ENCODE results near the gene ACOXL. TPM values are rescaled to one million over a fixed set of nuclear protein-coding genes. Genes with fewer than 3 reads are reported as not detected.

The ACOXL gene
- total and polyA plus RNA-seq, 2 experiments from 2014 or later, result not detected

DNA sequence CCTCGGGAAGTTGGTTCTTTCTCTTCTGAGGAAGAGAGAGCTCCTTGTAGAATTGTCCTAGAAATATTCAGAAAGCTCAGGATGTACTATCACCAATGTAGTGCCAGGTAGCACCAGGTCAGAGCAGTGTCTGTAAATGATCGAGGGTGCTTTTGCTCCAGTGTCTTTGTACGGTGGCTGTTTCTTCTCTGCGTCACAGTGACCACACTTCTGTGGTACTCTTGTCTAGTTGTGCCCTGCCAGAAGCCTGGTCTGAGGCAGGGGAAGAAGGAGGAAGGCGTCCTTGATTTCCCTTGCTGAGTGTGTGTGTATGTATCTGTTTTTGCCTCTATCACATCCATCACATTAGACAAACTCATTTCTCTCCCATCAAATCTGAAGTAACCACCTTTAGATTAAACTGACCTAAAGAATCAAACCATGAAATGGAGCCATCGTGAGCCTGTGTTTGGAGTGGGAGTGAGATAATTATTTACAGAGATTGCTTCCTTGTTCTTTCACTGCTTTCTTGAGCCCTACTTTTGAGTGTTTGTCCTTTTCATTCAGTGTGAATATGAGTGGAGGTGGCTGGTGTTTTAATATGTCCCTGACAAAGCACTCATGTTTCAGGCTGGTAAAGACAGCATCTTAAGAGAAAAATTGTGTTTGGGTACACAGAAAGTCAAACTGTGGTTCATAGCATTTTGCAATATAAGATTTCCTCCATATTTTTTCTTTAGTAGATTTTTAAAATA, 97.2 kb downstream of the ACOXL start:
- in situ Hi-C loops (cut with MboI), result no loop called here
- H3K36me3 ChIP-seq (ENCODE audit: low read depth), result no peaks in the 10 kb centered on the region
- no peak overlapping the region for H2AFZ ChIP-seq
- no peaks in the 10 kb centered on the region for H3K4me1 ChIP-seq (ENCODE audit: insufficient read depth)
- no peaks in the 10 kb centered on the region for H3K9me3 ChIP-seq (ENCODE audit: low read depth)
- no peak overlapping the region for H3K27ac ChIP-seq
- WGBS, 2 experiments (ENCODE audit: low coverage in 1 of 2, low lambda C conversion rate in 2 of 2, missing lambda C conversion rate in 2 of 2), result 66 to 68% methylated on average over 6 of the region's 6 CpGs
- no peak overlapping the region for H3K4me2 ChIP-seq (ENCODE audit: unreplicated experiment)
- no peaks in the 10 kb centered on the region for H3F3A ChIP-seq (ENCODE audit: insufficient read depth)
- DNase-seq, result no peak
- no peaks in the 10 kb centered on the region for H3K9me2 ChIP-seq (ENCODE audit: insufficient read depth)
- no peak overlapping the region for H3K9ac ChIP-seq
- no peaks in the 10 kb centered on the region for H4K20me1 ChIP-seq (ENCODE audit: insufficient read depth)
- H3K4me3 ChIP-seq, result no peak overlapping the region
- H3K27me3 ChIP-seq (replicated peaks; ENCODE audit: insufficient read depth), result peaks cover 23% of the 10 kb centered on the region; the same call in 1 of the 2 replicates
- no peaks in the 10 kb centered on the region for H3K79me2 ChIP-seq (ENCODE audit: insufficient read depth)
- TF ChIP-seq EZH2 (IDR thresholded peaks at IDR 0.05; ENCODE audit: insufficient read depth, poor library complexity, severe bottlenecking) (no peak), EZH2phosphoT487 (IDR thresholded peaks at IDR 0.05; ENCODE audit: insufficient read depth, low read depth) (no peak)

DNA sequence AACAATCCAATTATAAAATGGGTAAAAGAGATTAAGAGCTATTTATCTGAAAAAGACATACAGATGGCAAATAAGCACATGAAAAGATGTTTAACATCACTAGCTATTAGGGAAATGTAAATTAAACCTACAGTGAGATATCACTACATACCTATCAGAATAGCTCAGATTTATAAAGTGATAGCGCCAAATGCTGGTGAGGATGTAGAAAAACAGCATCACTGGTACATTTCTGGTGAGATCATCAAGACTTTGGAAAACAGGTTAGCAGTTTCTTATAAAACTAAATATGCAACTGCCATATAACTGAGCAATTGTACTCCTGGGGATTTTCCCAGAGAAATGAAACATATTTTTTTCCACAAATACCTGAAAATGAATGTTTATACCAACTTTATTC, 100.4 kb downstream of the ACOXL start:
- Histone ChIP-seq H2AFZ (no peak overlapping the region), H3K4me2 (ENCODE audit: unreplicated experiment) (no peak overlapping the region), H3K9ac (no peak overlapping the region), H3K9me2 (ENCODE audit: insufficient read depth) (no peaks in the 10 kb centered on the region), H3K36me3 (ENCODE audit: low read depth) (no peaks in the 10 kb centered on the region), H3K9me3 (ENCODE audit: low read depth) (no peaks in the 10 kb centered on the region), H3K4me3 (no peak overlapping the region), H3K79me2 (ENCODE audit: insufficient read depth) (no peaks in the 10 kb centered on the region), H3F3A (ENCODE audit: insufficient read depth) (no peaks in the 10 kb centered on the region), H4K20me1 (ENCODE audit: insufficient read depth) (no peaks in the 10 kb centered on the region), H3K4me1 (ENCODE audit: insufficient read depth) (no peaks in the 10 kb centered on the region), H3K27ac (no peak overlapping the region), H3K27me3 (replicated peaks; ENCODE audit: insufficient read depth) (peaks cover 23% of the 10 kb centered on the region)
- DNase-seq, result no peak
- 40 to 47% methylated on average over 1 of the region's 1 CpG for WGBS, 2 experiments (ENCODE audit: low coverage in 1 of 2, low lambda C conversion rate in 2 of 2, missing lambda C conversion rate in 2 of 2)
- TF ChIP-seq EZH2 (IDR thresholded peaks at IDR 0.05; ENCODE audit: insufficient read depth, poor library complexity, severe bottlenecking) (no peak), EZH2phosphoT487 (IDR thresholded peaks at IDR 0.05; ENCODE audit: insufficient read depth, low read depth) (no peak)
- in situ Hi-C loops (cut with MboI), result no loop called here

- H3K9me2 ChIP-seq (ENCODE audit: insufficient read depth), result no peaks in the 10 kb centered on the region
- H3K4me2 ChIP-seq (ENCODE audit: unreplicated experiment), result no peak overlapping the region
- H3K9me3 ChIP-seq (ENCODE audit: low read depth), result no peaks in the 10 kb centered on the region
- H3K4me3 ChIP-seq, result no peak overlapping the region
- no peaks in the 10 kb centered on the region for H3K36me3 ChIP-seq (ENCODE audit: low read depth)
- 48 to 50% methylated on average over 7 of the region's 7 CpGs for WGBS, 2 experiments (ENCODE audit: low coverage in 1 of 2, low lambda C conversion rate in 2 of 2, missing lambda C conversion rate in 2 of 2)
- H4K20me1 ChIP-seq (ENCODE audit: insufficient read depth), result no peaks in the 10 kb centered on the region
- H3K79me2 ChIP-seq (ENCODE audit: insufficient read depth), result no peaks in the 10 kb centered on the region
- no peak for TF ChIP-seq EZH2phosphoT487 (IDR thresholded peaks at IDR 0.05; ENCODE audit: insufficient read depth, low read depth)
- no peak for TF ChIP-seq EZH2 (IDR thresholded peaks at IDR 0.05; ENCODE audit: insufficient read depth, poor library complexity, severe bottlenecking)
- H3K27me3 ChIP-seq (replicated peaks; ENCODE audit: insufficient read depth), result peaks cover 25% of the 10 kb centered on the region
- H3F3A ChIP-seq (ENCODE audit: insufficient read depth), result no peaks in the 10 kb centered on the region
- no peaks in the 10 kb centered on the region for H3K4me1 ChIP-seq (ENCODE audit: insufficient read depth)
- H2AFZ ChIP-seq, result no peak overlapping the region
- no peak overlapping the region for H3K9ac ChIP-seq
- H3K27ac ChIP-seq, result no peak overlapping the region
- DNase-seq, result no peak
- in situ Hi-C loops (cut with MboI), result no loop called here
These were observed 101.9 kb downstream of the ACOXL start for GRCh38 chr2:110834134-110834827.

DNA sequence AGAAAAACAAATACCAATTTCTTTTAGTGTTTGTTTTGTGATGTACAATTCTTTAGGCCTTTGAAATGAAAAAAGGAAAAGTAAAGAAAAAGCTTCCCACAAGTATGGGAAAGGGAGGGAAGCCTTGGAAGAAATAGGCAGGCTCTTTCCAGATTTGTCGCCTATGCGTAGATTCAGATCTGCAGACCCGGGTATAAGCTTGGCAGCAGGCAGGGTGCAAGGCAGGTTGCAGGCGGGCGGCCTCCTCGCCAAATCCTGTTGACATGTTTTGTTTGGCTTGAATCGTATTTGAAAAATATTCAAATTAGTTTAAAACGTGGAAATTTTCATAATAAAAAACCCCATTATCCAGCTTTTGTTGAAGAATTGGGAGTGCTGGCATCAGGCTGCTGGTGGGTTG, 104.3 kb downstream of the ACOXL start:
- TF ChIP-seq EZH2phosphoT487 (IDR thresholded peaks at IDR 0.05; ENCODE audit: insufficient read depth, low read depth), result no peak
- no peak for TF ChIP-seq EZH2 (IDR thresholded peaks at IDR 0.05; ENCODE audit: insufficient read depth, poor library complexity, severe bottlenecking)
- H3K9me2 ChIP-seq (ENCODE audit: insufficient read depth), result no peaks in the 10 kb centered on the region
- H3K27ac ChIP-seq, result no peak overlapping the region
- no peaks in the 10 kb centered on the region for H3K79me2 ChIP-seq (ENCODE audit: insufficient read depth)
- H2AFZ ChIP-seq, result no peak overlapping the region
- 66 to 69% methylated on average over 8 of the region's 8 CpGs for WGBS, 2 experiments (ENCODE audit: low coverage in 1 of 2, low lambda C conversion rate in 2 of 2, missing lambda C conversion rate in 2 of 2)
- DNase-seq, result no peak
- H3K9ac ChIP-seq, result no peak overlapping the region
- no peaks in the 10 kb centered on the region for H3F3A ChIP-seq (ENCODE audit: insufficient read depth)
- no peak overlapping the region for H3K4me2 ChIP-seq (ENCODE audit: unreplicated experiment)
- H3K4me1 ChIP-seq (ENCODE audit: insufficient read depth), result no peaks in the 10 kb centered on the region
- H3K9me3 ChIP-seq (ENCODE audit: low read depth), result no peaks in the 10 kb centered on the region
- H3K27me3 ChIP-seq (replicated peaks; ENCODE audit: insufficient read depth), result peaks cover 32% of the 10 kb centered on the region
- no peaks in the 10 kb centered on the region for H3K36me3 ChIP-seq (ENCODE audit: low read depth)
- in situ Hi-C loops (cut with MboI), result no loop called here
- no peaks in the 10 kb centered on the region for H4K20me1 ChIP-seq (ENCODE audit: insufficient read depth)
- no peak overlapping the region for H3K4me3 ChIP-seq
